Esophagus squamous epithelium (tissue), 4 donors: Measurements from ENCODE around the gene MAMDC2.

Experiments used
- POLR2A ChIP-seq, 4 donors: fragments of 450-650 bp; IDR thresholded peaks; one replicate each; pipeline ENCODE4 v1.6.1; 2017; ENCODE audit warnings: antibody characterized with exemption in 4 of 4, mild to moderate bottlenecking in 4 of 4, moderate library complexity in 3 of 4
- TF ChIP-seq, protein P1 (sequence below), 6 experiments: fragments of 450-650 bp in 4 of 6; fragments of 200-600 bp in 2 of 6; sonication (generic) in 2 of 6; IDR thresholded peaks; one replicate each; pipeline ENCODE4 v1.5.1; 2016 to 2019; ENCODE audit warnings: antibody characterized with exemption in 6 of 6, mild to moderate bottlenecking in 4 of 6, moderate library complexity in 4 of 6

DNA sequence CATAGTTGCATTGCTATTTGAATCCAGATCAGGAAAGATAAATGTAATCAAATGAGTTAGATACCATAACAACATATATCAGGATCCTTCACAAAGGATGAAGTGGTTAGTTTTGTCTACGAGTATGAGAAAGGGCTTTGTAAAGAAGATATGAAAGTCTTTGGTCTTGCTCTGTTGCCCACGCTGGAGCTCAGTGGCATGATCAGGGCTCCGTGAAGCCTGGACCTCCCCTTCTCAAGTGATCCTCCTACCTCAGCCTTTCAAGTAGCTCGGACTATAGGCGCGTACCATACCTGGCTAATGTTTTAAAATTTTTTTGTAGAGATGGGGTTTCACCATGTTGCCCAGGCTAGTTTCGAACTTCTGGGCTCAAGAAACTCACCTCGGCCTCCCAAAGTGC is 217.0 kb downstream of the MAMDC2 start:
- TF ChIP-seq POLR2A (IDR thresholded peaks at IDR 0.05), result no peak
- TF ChIP-seq, protein P1, sequence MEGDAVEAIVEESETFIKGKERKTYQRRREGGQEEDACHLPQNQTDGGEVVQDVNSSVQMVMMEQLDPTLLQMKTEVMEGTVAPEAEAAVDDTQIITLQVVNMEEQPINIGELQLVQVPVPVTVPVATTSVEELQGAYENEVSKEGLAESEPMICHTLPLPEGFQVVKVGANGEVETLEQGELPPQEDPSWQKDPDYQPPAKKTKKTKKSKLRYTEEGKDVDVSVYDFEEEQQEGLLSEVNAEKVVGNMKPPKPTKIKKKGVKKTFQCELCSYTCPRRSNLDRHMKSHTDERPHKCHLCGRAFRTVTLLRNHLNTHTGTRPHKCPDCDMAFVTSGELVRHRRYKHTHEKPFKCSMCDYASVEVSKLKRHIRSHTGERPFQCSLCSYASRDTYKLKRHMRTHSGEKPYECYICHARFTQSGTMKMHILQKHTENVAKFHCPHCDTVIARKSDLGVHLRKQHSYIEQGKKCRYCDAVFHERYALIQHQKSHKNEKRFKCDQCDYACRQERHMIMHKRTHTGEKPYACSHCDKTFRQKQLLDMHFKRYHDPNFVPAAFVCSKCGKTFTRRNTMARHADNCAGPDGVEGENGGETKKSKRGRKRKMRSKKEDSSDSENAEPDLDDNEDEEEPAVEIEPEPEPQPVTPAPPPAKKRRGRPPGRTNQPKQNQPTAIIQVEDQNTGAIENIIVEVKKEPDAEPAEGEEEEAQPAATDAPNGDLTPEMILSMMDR (IDR thresholded peaks at IDR 0.05), result no peak
